Ishikawa (cell line): ENCODE results near the gene GSTA1.
"Not testable (repeated sequence)": the region's sequence is repeated elsewhere in the genome, so short reads cannot be mapped to it uniquely, and the experiment has no call there.

Source experiments
- CEBPB ChIP-seq: IDR thresholded peaks from 2 replicates; pipeline ENCODE4 v1.6.1; 2012
- CREB1 ChIP-seq: IDR thresholded peaks from 2 replicates; pipeline ENCODE4 v1.6.1; 2012; ENCODE audit warnings: low read depth
- EGR1 ChIP-seq: IDR thresholded peaks from 2 replicates; pipeline ENCODE4 v1.6.1; 2012
- EP300 ChIP-seq: IDR thresholded peaks from 2 replicates; pipeline ENCODE4 v1.6.1; 2012; ENCODE audit warnings: borderline replicate concordance
- FOXM1 ChIP-seq: IDR thresholded peaks from 2 replicates; pipeline ENCODE4 v1.6.1; 2012; ENCODE audit warnings: low read depth, borderline replicate concordance
- NFIC ChIP-seq: IDR thresholded peaks from 2 replicates; pipeline ENCODE4 v1.6.1; 2012
- RAD21 ChIP-seq: IDR thresholded peaks from 2 replicates; pipeline ENCODE4 v1.6.1; 2012; ENCODE audit warnings: low read depth
- REST ChIP-seq: IDR thresholded peaks from 2 replicates; pipeline ENCODE4 v1.6.1; 2012; ENCODE audit warnings: low read depth, mild to moderate bottlenecking
- TAF1 ChIP-seq: IDR thresholded peaks from 2 replicates; pipeline ENCODE4 v1.6.1; 2012; ENCODE audit warnings: low read depth, mild to moderate bottlenecking
- TEAD4 ChIP-seq: IDR thresholded peaks from 2 replicates; pipeline ENCODE4 v1.6.1; 2012
- USF1 ChIP-seq: IDR thresholded peaks from 2 replicates; pipeline ENCODE4 v1.6.1; 2012
- YY1 ChIP-seq: IDR thresholded peaks from 2 replicates; pipeline ENCODE4 v1.6.1; 2012; ENCODE audit warnings: low read depth
- TF ChIP-seq, protein P1 (sequence below): IDR thresholded peaks from 2 replicates; pipeline ENCODE4 v1.6.1; 2012

GRCh38 chr6:52763322-52763916 is 40.2 kb downstream of the GSTA1 start, which contains the start of gene GSTA2:
- TF ChIP-seq, protein P1, sequence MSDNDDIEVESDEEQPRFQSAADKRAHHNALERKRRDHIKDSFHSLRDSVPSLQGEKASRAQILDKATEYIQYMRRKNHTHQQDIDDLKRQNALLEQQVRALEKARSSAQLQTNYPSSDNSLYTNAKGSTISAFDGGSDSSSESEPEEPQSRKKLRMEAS: not testable (repeated sequence)
- TF ChIP-seq RAD21: peak; percentile 35; the same call in 1 of the 2 replicates
- not testable (repeated sequence) for TF ChIP-seq EP300, FOXM1, CEBPB, TAF1, YY1, EGR1, REST, NFIC, TEAD4, CREB1, USF1
